Effector memory CD8-positive, alpha-beta T cell (primary cell): ENCODE results near the gene DEPDC4.

ENCODE experiments used
- ATAC-seq: fragments of 150-1000 bp; cut with Tn5 transposase; replicated peaks from 2 replicates; pipeline ENCODE4 v1.10.0; 2021; ENCODE audit warnings: mild to moderate bottlenecking, moderate library complexity
- DNase-seq, 3 experiments: peaks; one replicate each; pipeline ENCODE4 v3.0.0; 2021
- H3K27ac Mint-ChIP-seq, 2 donors: one replicate each; pipeline ENCODE4 v1.8.0; 2022; ENCODE audit warnings: mild to moderate bottlenecking in 2 of 2, mixed read lengths in 2 of 2, moderate library complexity in 2 of 2
- H3K27me3 Mint-ChIP-seq, 2 donors: one replicate each; pipeline ENCODE4 v1.8.0; 2022; ENCODE audit warnings: mixed read lengths in 2 of 2
- H3K36me3 Mint-ChIP-seq: one replicate; pipeline ENCODE4 v1.8.0; 2022; ENCODE audit warnings: mild to moderate bottlenecking, moderate library complexity, mixed read lengths; ENCODE audit not compliant: insufficient read depth
- H3K4me1 Mint-ChIP-seq, 2 donors: one replicate each; pipeline ENCODE4 v1.8.0; 2022; ENCODE audit warnings: low read depth in 2 of 2, mixed read lengths in 2 of 2
- H3K4me3 Mint-ChIP-seq, 2 donors: one replicate each; pipeline ENCODE4 v1.8.0; 2022; ENCODE audit warnings: mild to moderate bottlenecking in 2 of 2, mixed read lengths in 2 of 2, moderate library complexity in 2 of 2
- H3K9me3 Mint-ChIP-seq, 2 donors: one replicate each; pipeline ENCODE4 v1.8.0; 2022; ENCODE audit warnings: mixed read lengths in 2 of 2

Gene DEPDC4

DNA sequence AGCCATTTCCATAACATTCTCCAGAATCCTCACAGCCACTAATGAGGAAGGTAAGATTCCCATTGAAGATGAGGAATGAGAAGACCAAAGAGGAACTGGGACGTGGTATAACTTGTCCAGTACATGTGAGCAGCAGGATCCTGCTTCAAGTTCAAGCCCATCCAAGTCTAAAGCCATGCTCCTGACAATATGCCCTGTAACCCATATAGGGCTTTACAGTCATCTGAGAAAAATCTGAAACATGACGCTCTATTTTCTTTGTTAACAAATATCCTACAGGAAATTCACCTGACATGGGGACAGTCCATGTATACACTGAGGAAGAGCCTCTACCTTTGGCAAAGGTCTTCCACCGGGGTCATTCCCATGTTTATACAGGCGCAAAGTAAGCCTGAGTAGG is 69.4 kb downstream of the DEPDC4 start:
- H3K4me3 Mint-ChIP-seq, result peak overlapping the region in 1 of 2 donors; percentile 23

DNA sequence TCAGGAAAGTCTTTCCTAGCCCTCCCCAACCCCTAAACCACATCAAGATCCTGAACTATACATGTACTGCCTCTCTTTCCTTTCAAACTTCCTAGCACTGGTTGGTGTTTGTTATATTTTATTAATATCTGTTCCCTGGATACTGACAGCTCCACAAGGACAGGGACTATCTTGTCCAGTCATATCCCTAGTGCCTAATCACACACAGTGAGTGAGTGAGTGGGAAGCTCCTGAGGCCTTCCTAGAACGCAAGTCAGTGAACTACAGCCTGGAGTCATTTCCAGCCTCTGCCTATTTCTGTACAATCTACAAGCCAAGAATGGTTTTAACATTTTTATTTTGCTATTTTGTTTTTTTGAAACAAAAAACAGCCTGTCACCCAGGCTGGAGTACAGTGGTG is 73.8 kb downstream of the DEPDC4 start:
- Mint-ChIP-seq H3K27ac (peak overlapping the region in 1 of 2 donors; percentile 24), H3K36me3 (no peaks in the 10 kb centered on the region), H3K9me3 (peaks cover 0 to 2% of the 10 kb centered on the region in 2 donors), H3K4me1 (peaks cover 1 to 8% of the 10 kb centered on the region in 2 donors), H3K27me3 (no peaks in the 10 kb centered on the region), H3K4me3 (no peak overlapping the region)
- ATAC-seq (no peak), DNase-seq (no peak)

More for the DNA sequence above, 69.4 kb downstream of the DEPDC4 start:
- peaks cover 0 to 2% of the 10 kb centered on the region in 2 donors for H3K9me3 Mint-ChIP-seq
- peaks cover 19 to 20% of the 10 kb centered on the region in 2 donors for H3K4me1 Mint-ChIP-seq
- H3K27me3 Mint-ChIP-seq, result no peaks in the 10 kb centered on the region
- H3K27ac Mint-ChIP-seq, result peak overlapping the region in 1 of 2 donors; percentile 23
- ATAC-seq (no peak), DNase-seq (no peak)
- H3K36me3 Mint-ChIP-seq, result peaks cover 25% of the 10 kb centered on the region
